H9 (cell line): Measurements from ENCODE around the gene ZNF236. TPM values are rescaled to one million over a fixed set of nuclear protein-coding genes. Genes with fewer than 3 reads are reported as not detected.
A peak's percentile ranks its signal among the peaks of the same experiment; 100 is the strongest.

Experiments used
- DNase-seq: peaks from one replicate; pipeline ENCODE4 v3.0.0-alpha.2; 2017
- H2AFZ ChIP-seq: one replicate; pipeline ENCODE4 v1.6.1; 2013; ENCODE audit warnings: mild to moderate bottlenecking, low read length, control low read depth, moderate library complexity
- H2AK5ac ChIP-seq: 2 replicates; pipeline ENCODE4 v1.6.1; 2013; ENCODE audit warnings: low read length, control low read depth, mixed read lengths; ENCODE audit not compliant: insufficient read length
- H2BK120ac ChIP-seq: one replicate; pipeline ENCODE4 v1.6.1; 2013; ENCODE audit warnings: low read depth, mild to moderate bottlenecking, low read length, control low read depth, inconsistent platforms; ENCODE audit not compliant: poor library complexity, severe bottlenecking
- H2BK12ac ChIP-seq: 2 replicates; pipeline ENCODE4 v1.6.1; 2013; ENCODE audit warnings: low read length, control low read depth, mixed read lengths, low read depth; ENCODE audit not compliant: insufficient read length
- H2BK15ac ChIP-seq: 2 replicates; pipeline ENCODE4 v1.6.1; 2013; ENCODE audit warnings: low read depth, low read length, control low read depth
- H2BK20ac ChIP-seq: one replicate; pipeline ENCODE4 v1.6.1; 2013; ENCODE audit warnings: low read depth, mild to moderate bottlenecking, low read length, control low read depth, inconsistent platforms; ENCODE audit not compliant: poor library complexity, severe bottlenecking
- H2BK5ac ChIP-seq: 2 replicates; pipeline ENCODE4 v1.6.1; 2013; ENCODE audit warnings: low read length, control low read depth, mixed read lengths; ENCODE audit not compliant: insufficient read length
- H3K14ac ChIP-seq: 2 replicates; pipeline ENCODE4 v1.6.1; 2013; ENCODE audit warnings: low read length, control low read depth; ENCODE audit not compliant: insufficient read depth
- H3K18ac ChIP-seq: 2 replicates; pipeline ENCODE4 v1.6.1; 2013; ENCODE audit warnings: low read depth, mild to moderate bottlenecking, mixed read lengths, low read length, control low read depth; ENCODE audit not compliant: insufficient read length
- H3K23ac ChIP-seq: 2 replicates; pipeline ENCODE4 v1.6.1; 2013; ENCODE audit warnings: low read length, control low read depth, mixed read lengths, low read depth; ENCODE audit not compliant: insufficient read length
- H3K23me2 ChIP-seq: 2 replicates; pipeline ENCODE4 v1.6.1; 2013; ENCODE audit warnings: low read depth, mild to moderate bottlenecking, mixed read lengths, low read length, control low read depth; ENCODE audit not compliant: insufficient read length, poor library complexity, severe bottlenecking
- H3K27ac ChIP-seq: 2 replicates; pipeline ENCODE4 v1.5.1; 2013; ENCODE audit warnings: low read length, control low read depth, mixed read lengths, low read depth; ENCODE audit not compliant: insufficient read length
- H3K27me3 ChIP-seq: 2 replicates; pipeline ENCODE4 v1.6.1; 2013; ENCODE audit warnings: low read length, control low read depth, inconsistent platforms; ENCODE audit not compliant: insufficient read depth
- H3K4ac ChIP-seq: 2 replicates; pipeline ENCODE4 v1.6.1; 2013; ENCODE audit warnings: low read depth, mild to moderate bottlenecking, control low read depth, inconsistent platforms, low read length, moderate library complexity
- H3K4me1 ChIP-seq: 2 replicates; pipeline ENCODE4 v1.6.1; 2013; ENCODE audit warnings: low read length, control low read depth, inconsistent platforms; ENCODE audit not compliant: insufficient read depth
- H3K4me2 ChIP-seq: 2 replicates; pipeline ENCODE4 v1.6.1; 2013; ENCODE audit warnings: low read length, control low read depth, mixed read lengths; ENCODE audit not compliant: insufficient read length, insufficient read depth
- H3K56ac ChIP-seq: 2 replicates; pipeline ENCODE4 v1.6.1; 2013; ENCODE audit warnings: low read depth, mild to moderate bottlenecking, mixed read lengths, low read length, control low read depth; ENCODE audit not compliant: insufficient read length
- H3K79me1 ChIP-seq: 2 replicates; pipeline ENCODE4 v1.6.1; 2013; ENCODE audit warnings: low read depth, mild to moderate bottlenecking, moderate library complexity, low read length, control low read depth, inconsistent platforms; ENCODE audit not compliant: insufficient read depth, poor library complexity, severe bottlenecking
- H3K79me2 ChIP-seq: 2 replicates; pipeline ENCODE4 v1.6.1; 2013; ENCODE audit warnings: low read length, control low read depth, inconsistent platforms; ENCODE audit not compliant: insufficient read depth
- H3K9ac ChIP-seq: 2 replicates; pipeline ENCODE4 v1.6.1; 2013; ENCODE audit warnings: low read length, control low read depth, mixed read lengths; ENCODE audit not compliant: insufficient read length; ENCODE audit errors: extremely low read depth
- H3K9me3 ChIP-seq: one replicate; pipeline ENCODE4 v1.6.1; 2013; ENCODE audit warnings: low read depth, low read length, inconsistent platforms; ENCODE audit not compliant: control insufficient read depth
- H3T11ph ChIP-seq: one replicate; pipeline ENCODE4 v1.6.1; 2013; ENCODE audit warnings: mild to moderate bottlenecking, low read length, control low read depth, inconsistent platforms
- H4K20me1 ChIP-seq: one replicate; pipeline ENCODE4 v1.6.1; 2013; ENCODE audit not compliant: control insufficient read depth, insufficient read length, insufficient read depth
- H4K5ac ChIP-seq: 2 replicates; pipeline ENCODE4 v1.6.1; 2013; ENCODE audit warnings: low read depth, mild to moderate bottlenecking, mixed read lengths, low read length, control low read depth; ENCODE audit not compliant: insufficient read length
- H4K8ac ChIP-seq: replicated peaks from 2 replicates; pipeline ENCODE4 v1.6.1; 2013; ENCODE audit warnings: low read length, control low read depth, mixed read lengths, low read depth; ENCODE audit not compliant: insufficient read length
- H4K91ac ChIP-seq: 2 replicates; pipeline ENCODE4 v1.6.1; 2013; ENCODE audit warnings: low read depth, mild to moderate bottlenecking, moderate library complexity, mixed read lengths, low read length, control low read depth; ENCODE audit not compliant: insufficient read length
- H3K27ac Mint-ChIP-seq, 3 experiments: 2 replicates in 2 of 3; 3 replicates in 1 of 3; pipeline ENCODE4 v1.8.0; 2020 to 2021; ENCODE audit warnings: mixed read lengths in 3 of 3, mild to moderate bottlenecking in 1 of 3, moderate library complexity in 1 of 3
- H3K27me3 Mint-ChIP-seq: 2 replicates; pipeline ENCODE4 v1.8.0; 2021; ENCODE audit warnings: low read depth, mild to moderate bottlenecking, moderate library complexity, mixed read lengths
- H3K36me3 Mint-ChIP-seq, 3 experiments: 2 replicates in 2 of 3; 3 replicates in 1 of 3; pipeline ENCODE4 v1.8.0; 2020 to 2021; ENCODE audit warnings: low read depth in 3 of 3, mixed read lengths in 3 of 3; ENCODE audit not compliant: insufficient read depth in 1 of 3
- H3K4me1 Mint-ChIP-seq, 2 experiments: 2 replicates each; pipeline ENCODE4 v1.8.0; 2020; ENCODE audit warnings: mixed read lengths in 2 of 2
- H3K4me3 Mint-ChIP-seq, 2 experiments: 2 replicates in 1 of 2; 3 replicates in 1 of 2; pipeline ENCODE4 v1.8.0; 2020 to 2021; ENCODE audit warnings: mild to moderate bottlenecking in 2 of 2, mixed read lengths in 2 of 2, moderate library complexity in 1 of 2
- H3K9me3 Mint-ChIP-seq, 2 experiments: 2 replicates in 1 of 2; 3 replicates in 1 of 2; pipeline ENCODE4 v1.8.0; 2020; ENCODE audit warnings: mild to moderate bottlenecking in 2 of 2, mixed read lengths in 2 of 2, moderate library complexity in 1 of 2
- CTCF ChIP-seq: fragments of 200-600 bp; sonication (generic); conservative IDR thresholded peaks from 3 replicates; pipeline ENCODE4 v1.8.0; 2021; ENCODE audit warnings: antibody characterized with exemption, mild to moderate bottlenecking
- WGBS: extraction: QIAGEN DNeasy Blood & Tissue Kit; methylation state at CpG from one replicate; pipeline ENCODE4 v1.1.7; 2013; ENCODE audit warnings: missing lambda C conversion rate, low lambda C conversion rate, mixed read lengths; ENCODE audit not compliant: insufficient read length; ENCODE audit errors: extremely low coverage; 5-methylcytosine and 5-hydroxymethylcytosine counted together
- total RNA-seq: library from RNA; stranded (reverse); gene quantifications from 2 replicates; pipeline ENCODE4 v1.2.1, GENCODE V29; 2021

ZNF236 gene
- total RNA-seq, 1 experiment from 2014 or later = 16.0 TPM

- Mint-ChIP-seq H3K36me3 (peaks cover 8 to 13% (median 11%) of the 10 kb centered on the region in 3 experiments), H3K27me3 (no peaks in the 10 kb centered on the region; the same call in 1 of the 2 replicates), H3K27ac (peak overlapping the region; percentile 47 to 96 (median 57); a peak in 6 of 7 replicates), H3K9me3 (no peaks in the 10 kb centered on the region), H3K4me1 (peaks cover 26 to 31% of the 10 kb centered on the region in 2 experiments), H3K4me3 (peak overlapping the region; percentile 72 to 89)
- H3K27ac ChIP-seq = no peak overlapping the region
- peak; percentile 58 for DNase-seq
- H4K91ac ChIP-seq = no peak overlapping the region
- no peaks in the 10 kb centered on the region for H3K27me3 ChIP-seq
- no peaks in the 10 kb centered on the region; the same call in 1 of the 2 replicates for H3K4me1 ChIP-seq
- H2BK15ac ChIP-seq = no peak overlapping the region
- no peak overlapping the region for H3K4ac ChIP-seq
- no peak overlapping the region for H3K56ac ChIP-seq
- no peak overlapping the region for H4K5ac ChIP-seq
- no peak overlapping the region for H3T11ph ChIP-seq
- H2AFZ ChIP-seq = no peak overlapping the region
- no peak overlapping the region for H4K8ac ChIP-seq
- no peak overlapping the region for H2BK20ac ChIP-seq
- peaks cover 4% of the 10 kb centered on the region; the same call in 1 of the 2 replicates for H3K79me2 ChIP-seq
- TF ChIP-seq CTCF = peak; percentile 38; the same call in 2 of the 3 replicates
- no peak overlapping the region for H2BK5ac ChIP-seq
- H3K9me3 ChIP-seq = no peaks in the 10 kb centered on the region
- H3K9ac ChIP-seq = peak overlapping the region; percentile 27
- H2BK12ac ChIP-seq = no peak overlapping the region
- no peak overlapping the region for H2AK5ac ChIP-seq
- peaks cover 3% of the 10 kb centered on the region for H3K79me1 ChIP-seq
- no peak overlapping the region for H3K18ac ChIP-seq
- no peaks in the 10 kb centered on the region for H4K20me1 ChIP-seq
- H3K4me2 ChIP-seq = peak overlapping the region; percentile 30
- no peak overlapping the region for H3K23ac ChIP-seq
- H3K14ac ChIP-seq = no peak overlapping the region
- peaks cover 7% of the 10 kb centered on the region for H3K23me2 ChIP-seq
- WGBS = no CpG with 5 or more reads among the region's 28 CpGs
- no peak overlapping the region for H2BK120ac ChIP-seq
These were observed 1.2 kb downstream of the ZNF236 start for GRCh38 chr18:76823587-76824011.
